Measurements from ENCODE around the gene ADAM22.
"Not testable (repeated sequence)": the region's sequence is repeated elsewhere in the genome, so short reads cannot be mapped to it uniquely, and the experiment has no call there.

Gene ADAM22

DNA sequence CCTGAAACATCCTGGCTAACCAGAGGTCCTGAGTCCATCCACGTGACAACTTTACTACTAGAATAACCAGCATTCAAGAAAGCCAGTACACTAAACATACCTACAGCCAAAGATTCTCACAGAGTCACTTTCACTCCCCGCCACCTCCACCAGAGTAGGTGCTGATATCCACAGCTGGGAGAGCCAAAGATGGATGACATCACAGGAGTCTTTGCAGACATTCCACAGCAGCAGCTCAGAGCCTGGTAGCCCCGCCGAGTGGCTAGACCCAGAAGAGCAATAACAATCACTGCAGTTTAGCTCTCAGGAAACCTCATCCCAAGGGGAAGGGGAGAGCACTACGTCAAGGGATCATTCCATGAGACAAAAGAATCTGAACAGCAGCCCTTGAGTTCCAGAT is 13.5 kb upstream of the ADAM22 start:
- H3K36me3 ChIP-seq (ENCODE audit: control insufficient read depth in 5 of 5, insufficient read depth in 5 of 5, low read length in 5 of 5), result no peaks in the 10 kb centered on the region
- H3K4me3 ChIP-seq (ENCODE audit: low read depth in 1 of 5, low read length in 5 of 5), result no peak overlapping the region
- no peaks in the 10 kb centered on the region for H3K9me3 ChIP-seq (ENCODE audit: control insufficient read depth in 5 of 5, low read length in 5 of 5)
- H3K27ac ChIP-seq (ENCODE audit: low read depth, low read length), result no peak overlapping the region
- H3K4me1 ChIP-seq (ENCODE audit: control insufficient read depth in 5 of 5, insufficient read depth in 5 of 5, low read length in 5 of 5), result no peaks in the 10 kb centered on the region
- no peaks in the 10 kb centered on the region for H3K27me3 ChIP-seq (ENCODE audit: control insufficient read depth in 5 of 5, insufficient read depth in 4 of 5, low read length in 5 of 5)
- no peak overlapping the region for H3K9ac ChIP-seq (ENCODE audit: low read length in 5 of 5)

- not testable (repeated sequence) for H3K36me3 ChIP-seq (ENCODE audit: control insufficient read depth in 5 of 5, insufficient read depth in 5 of 5, low read length in 5 of 5); H3K9ac ChIP-seq (ENCODE audit: low read length in 5 of 5); H3K9me3 ChIP-seq (ENCODE audit: control insufficient read depth in 5 of 5, low read length in 5 of 5); H3K27me3 ChIP-seq (ENCODE audit: control insufficient read depth in 5 of 5, insufficient read depth in 4 of 5, low read length in 5 of 5); H3K27ac ChIP-seq (ENCODE audit: low read depth, low read length); H3K4me1 ChIP-seq (ENCODE audit: control insufficient read depth in 5 of 5, insufficient read depth in 5 of 5, low read length in 5 of 5); H3K4me3 ChIP-seq (ENCODE audit: low read depth in 1 of 5, low read length in 5 of 5)
Observed at GRCh38 chr7:87922759-87923395, 11.2 kb upstream of the ADAM22 start.

DNA sequence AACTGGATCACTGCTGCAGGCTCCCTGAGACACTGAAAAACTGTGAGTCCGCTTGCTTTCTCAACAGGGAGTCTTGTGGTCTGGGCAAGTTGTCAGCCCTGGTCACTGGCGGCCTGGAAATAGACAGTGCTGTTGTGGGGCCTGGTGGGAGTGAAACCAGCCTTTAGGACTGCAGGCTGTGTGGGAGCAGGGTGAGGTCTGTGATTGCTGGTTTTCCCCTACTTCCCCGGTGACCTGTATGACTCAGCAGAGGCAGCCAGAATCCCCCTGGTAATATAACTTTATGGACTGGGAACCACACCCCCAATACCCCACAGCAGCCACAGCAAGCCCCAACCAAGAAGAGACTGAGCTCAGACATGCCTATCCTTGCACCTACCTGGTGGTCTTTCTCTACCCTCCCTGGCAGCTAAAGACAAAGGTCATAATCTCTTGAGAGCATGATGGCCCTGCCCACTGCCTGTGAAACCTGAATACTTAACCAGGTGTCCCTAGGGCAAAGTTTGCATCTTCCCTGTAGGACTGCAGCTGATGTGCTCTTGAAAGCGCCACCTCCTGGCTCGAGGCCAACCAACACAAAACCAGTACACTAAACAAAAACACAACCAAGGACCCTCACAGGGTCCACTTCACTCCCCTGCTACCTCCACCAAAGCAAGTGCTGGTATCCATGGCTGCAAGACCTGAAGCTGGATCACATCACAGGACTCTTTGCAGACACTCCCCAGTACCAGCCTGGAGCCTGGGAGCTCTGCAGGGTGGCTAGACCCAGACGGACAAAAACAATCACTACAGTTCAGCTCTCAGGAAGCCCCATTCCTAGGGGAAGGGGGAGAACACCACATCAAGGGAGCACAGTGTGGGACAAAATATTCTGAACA is 7.2 kb upstream of the ADAM22 start:
- Histone ChIP-seq H3K4me1 (ENCODE audit: control insufficient read depth in 5 of 5, insufficient read depth in 5 of 5, low read length in 5 of 5) (no peaks in the 10 kb centered on the region), H3K27me3 (ENCODE audit: control insufficient read depth in 5 of 5, insufficient read depth in 4 of 5, low read length in 5 of 5) (no peaks in the 10 kb centered on the region), H3K27ac (ENCODE audit: low read depth, low read length) (no peak overlapping the region), H3K9ac (ENCODE audit: low read length in 5 of 5) (no peak overlapping the region), H3K9me3 (ENCODE audit: control insufficient read depth in 5 of 5, low read length in 5 of 5) (no peaks in the 10 kb centered on the region), H3K4me3 (ENCODE audit: low read depth in 1 of 5, low read length in 5 of 5) (no peak overlapping the region), H3K36me3 (ENCODE audit: control insufficient read depth in 5 of 5, insufficient read depth in 5 of 5, low read length in 5 of 5) (no peaks in the 10 kb centered on the region)

- H3K27ac ChIP-seq (ENCODE audit: low read depth, low read length), result no peak overlapping the region
- no peaks in the 10 kb centered on the region for H3K36me3 ChIP-seq (ENCODE audit: control insufficient read depth in 5 of 5, insufficient read depth in 5 of 5, low read length in 5 of 5)
- H3K9ac ChIP-seq (ENCODE audit: low read length in 5 of 5), result peak overlapping the region in 1 of 5 donors; percentile 16
- no peaks in the 10 kb centered on the region for H3K9me3 ChIP-seq (ENCODE audit: control insufficient read depth in 5 of 5, low read length in 5 of 5)
- H3K27me3 ChIP-seq (ENCODE audit: control insufficient read depth in 5 of 5, insufficient read depth in 4 of 5, low read length in 5 of 5), result no peaks in the 10 kb centered on the region
- H3K4me1 ChIP-seq (ENCODE audit: control insufficient read depth in 5 of 5, insufficient read depth in 5 of 5, low read length in 5 of 5), result peaks cover 0 to 21% (median 17%) of the 10 kb centered on the region in 5 donors
- H3K4me3 ChIP-seq (ENCODE audit: low read depth in 1 of 5, low read length in 5 of 5), result peak overlapping the region; percentile 62 to 90 (median 85)
Observed at GRCh38 chr7:87933605-87933952, 472 bp upstream of the ADAM22 start.

GRCh38 chr7:87934699-87935383 is 790 bp downstream of the ADAM22 start:
- Histone ChIP-seq H3K9ac (ENCODE audit: low read length in 5 of 5) (peak overlapping the region in 4 of 5 donors; percentile 39 to 69 (median 56)), H3K4me3 (ENCODE audit: low read depth in 1 of 5, low read length in 5 of 5) (peak overlapping the region; percentile 81 to 90 (median 85)), H3K27me3 (ENCODE audit: control insufficient read depth in 5 of 5, insufficient read depth in 4 of 5, low read length in 5 of 5) (no peaks in the 10 kb centered on the region), H3K4me1 (ENCODE audit: control insufficient read depth in 5 of 5, insufficient read depth in 5 of 5, low read length in 5 of 5) (peaks cover 0 to 21% (median 17%) of the 10 kb centered on the region in 5 donors), H3K9me3 (ENCODE audit: control insufficient read depth in 5 of 5, low read length in 5 of 5) (no peaks in the 10 kb centered on the region), H3K27ac (ENCODE audit: low read depth, low read length) (no peak overlapping the region), H3K36me3 (ENCODE audit: control insufficient read depth in 5 of 5, insufficient read depth in 5 of 5, low read length in 5 of 5) (no peaks in the 10 kb centered on the region)

- no peaks in the 10 kb centered on the region for H3K36me3 ChIP-seq (ENCODE audit: control insufficient read depth in 5 of 5, insufficient read depth in 5 of 5, low read length in 5 of 5)
- peak overlapping the region; percentile 61 to 90 (median 85) for H3K4me3 ChIP-seq (ENCODE audit: low read depth in 1 of 5, low read length in 5 of 5)
- peaks cover 0 to 21% (median 17%) of the 10 kb centered on the region in 5 donors for H3K4me1 ChIP-seq (ENCODE audit: control insufficient read depth in 5 of 5, insufficient read depth in 5 of 5, low read length in 5 of 5)
- peak overlapping the region in 1 of 5 donors; percentile 58 for H3K9ac ChIP-seq (ENCODE audit: low read length in 5 of 5)
- H3K9me3 ChIP-seq (ENCODE audit: control insufficient read depth in 5 of 5, low read length in 5 of 5), result no peaks in the 10 kb centered on the region
- no peaks in the 10 kb centered on the region for H3K27me3 ChIP-seq (ENCODE audit: control insufficient read depth in 5 of 5, insufficient read depth in 4 of 5, low read length in 5 of 5)
- no peak overlapping the region for H3K27ac ChIP-seq (ENCODE audit: low read depth, low read length)
Observed at GRCh38 chr7:87935384-87935706, 1.3 kb downstream of the ADAM22 start.

GRCh38 chr7:87941138-87941537 is 7.1 kb downstream of the ADAM22 start:
- Histone ChIP-seq H3K4me3 (ENCODE audit: low read depth in 1 of 5, low read length in 5 of 5) (no peak overlapping the region), H3K36me3 (ENCODE audit: control insufficient read depth in 5 of 5, insufficient read depth in 5 of 5, low read length in 5 of 5) (no peaks in the 10 kb centered on the region), H3K9ac (ENCODE audit: low read length in 5 of 5) (no peak overlapping the region), H3K27ac (ENCODE audit: low read depth, low read length) (no peak overlapping the region), H3K9me3 (ENCODE audit: control insufficient read depth in 5 of 5, low read length in 5 of 5) (no peaks in the 10 kb centered on the region), H3K27me3 (ENCODE audit: control insufficient read depth in 5 of 5, insufficient read depth in 4 of 5, low read length in 5 of 5) (no peaks in the 10 kb centered on the region), H3K4me1 (ENCODE audit: control insufficient read depth in 5 of 5, insufficient read depth in 5 of 5, low read length in 5 of 5) (peaks cover 0 to 3% (median 0%) of the 10 kb centered on the region in 5 donors)

DNA sequence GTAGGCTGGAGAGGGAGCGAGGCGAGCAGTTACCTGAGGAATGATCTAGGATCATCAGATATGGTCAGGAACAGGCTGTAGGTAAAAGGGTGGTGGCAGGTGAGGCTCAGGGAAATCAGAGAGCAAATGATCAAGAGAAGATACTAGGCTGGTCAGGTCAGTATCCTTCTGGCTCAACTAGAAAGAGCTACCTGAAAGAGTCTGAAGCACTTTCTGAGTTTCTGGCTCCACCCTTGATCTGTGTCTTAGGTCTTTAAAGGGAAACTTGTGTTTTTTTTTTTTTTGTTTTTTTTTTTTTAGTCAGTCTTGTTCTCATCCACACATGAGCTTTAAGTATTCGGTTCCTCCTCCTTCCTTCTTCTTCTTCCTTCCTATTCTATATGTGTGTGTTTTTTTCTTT is 10.5 kb downstream of the ADAM22 start:
- no peaks in the 10 kb centered on the region for H3K27me3 ChIP-seq (ENCODE audit: control insufficient read depth in 5 of 5, insufficient read depth in 4 of 5, low read length in 5 of 5)
- H3K9ac ChIP-seq (ENCODE audit: low read length in 5 of 5), result no peak overlapping the region
- no peaks in the 10 kb centered on the region for H3K36me3 ChIP-seq (ENCODE audit: control insufficient read depth in 5 of 5, insufficient read depth in 5 of 5, low read length in 5 of 5)
- H3K4me1 ChIP-seq (ENCODE audit: control insufficient read depth in 5 of 5, insufficient read depth in 5 of 5, low read length in 5 of 5), result peaks cover 0 to 5% (median 0%) of the 10 kb centered on the region in 5 donors
- no peaks in the 10 kb centered on the region for H3K9me3 ChIP-seq (ENCODE audit: control insufficient read depth in 5 of 5, low read length in 5 of 5)
- H3K4me3 ChIP-seq (ENCODE audit: low read depth in 1 of 5, low read length in 5 of 5), result no peak overlapping the region
- H3K27ac ChIP-seq (ENCODE audit: low read depth, low read length), result no peak overlapping the region

DNA sequence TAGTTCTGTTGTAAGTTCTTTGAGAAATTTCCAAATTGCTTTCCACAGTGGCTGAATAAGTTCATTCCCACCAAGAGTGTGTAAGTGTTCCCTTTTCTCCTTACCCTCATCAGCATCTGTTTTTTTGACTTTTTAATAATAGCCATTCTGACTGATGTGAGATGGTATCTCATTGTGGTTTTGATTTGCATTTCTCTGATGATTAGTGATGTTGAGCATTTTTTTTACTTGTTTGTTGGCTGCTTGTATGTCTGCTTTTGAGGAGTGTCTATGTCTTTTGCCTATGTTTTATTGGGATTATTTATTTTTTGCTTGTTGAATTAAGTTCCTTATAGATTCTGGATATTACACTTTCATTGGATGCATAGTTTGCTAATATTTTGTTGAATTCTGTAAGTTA is 11.9 kb downstream of the ADAM22 start:
- not testable (repeated sequence) for H3K4me3 ChIP-seq (ENCODE audit: low read depth in 1 of 5, low read length in 5 of 5); H3K9ac ChIP-seq (ENCODE audit: low read length in 5 of 5); H3K27ac ChIP-seq (ENCODE audit: low read depth, low read length)

GRCh38 chr7:87948371-87948770 is 14.3 kb downstream of the ADAM22 start:
- Histone ChIP-seq H3K4me3 (ENCODE audit: low read depth in 1 of 5, low read length in 5 of 5) (no peak overlapping the region), H3K27ac (ENCODE audit: low read depth, low read length) (no peak overlapping the region), H3K36me3 (ENCODE audit: control insufficient read depth in 5 of 5, insufficient read depth in 5 of 5, low read length in 5 of 5) (no peaks in the 10 kb centered on the region), H3K27me3 (ENCODE audit: control insufficient read depth in 5 of 5, insufficient read depth in 4 of 5, low read length in 5 of 5) (no peaks in the 10 kb centered on the region), H3K4me1 (ENCODE audit: control insufficient read depth in 5 of 5, insufficient read depth in 5 of 5, low read length in 5 of 5) (peaks cover 0 to 5% (median 0%) of the 10 kb centered on the region in 5 donors), H3K9me3 (ENCODE audit: control insufficient read depth in 5 of 5, low read length in 5 of 5) (no peaks in the 10 kb centered on the region), H3K9ac (ENCODE audit: low read length in 5 of 5) (no peak overlapping the region)

More for the DNA sequence above, 11.9 kb downstream of the ADAM22 start:
- not testable (repeated sequence) for H3K4me1 ChIP-seq (ENCODE audit: control insufficient read depth in 5 of 5, insufficient read depth in 5 of 5, low read length in 5 of 5); H3K9me3 ChIP-seq (ENCODE audit: control insufficient read depth in 5 of 5, low read length in 5 of 5); H3K36me3 ChIP-seq (ENCODE audit: control insufficient read depth in 5 of 5, insufficient read depth in 5 of 5, low read length in 5 of 5); H3K27me3 ChIP-seq (ENCODE audit: control insufficient read depth in 5 of 5, insufficient read depth in 4 of 5, low read length in 5 of 5)
